Neural cell (in vitro differentiated cells): ENCODE results near the gene HOATZ. TPM values are rescaled to one million over a fixed set of nuclear protein-coding genes. Genes with fewer than 3 reads are reported as not detected.

Experiments
- H2AFZ ChIP-seq: fragments of 200-600, 300-800 bp; sonication (generic), shearing (Covaris generic); 2 replicates; pipeline ENCODE4 v1.6.0; 2014; ENCODE audit warnings: low read depth, mild to moderate bottlenecking, antibody characterized with exemption, low read length, moderate library complexity
- H3F3A ChIP-seq: fragments of 200-600 bp; shearing (Covaris generic); 2 replicates; pipeline ENCODE4 v1.6.1; 2016; ENCODE audit warnings: mild to moderate bottlenecking, moderate library complexity, mixed read lengths, antibody characterized with exemption, low read length; ENCODE audit not compliant: insufficient read depth, poor library complexity, severe bottlenecking
- H3K27ac ChIP-seq: fragments of 200-600, 300-800 bp; sonication (generic), shearing (Covaris generic); 2 replicates; pipeline ENCODE4 v1.5.1; 2014; ENCODE audit warnings: mild to moderate bottlenecking, low read length, moderate library complexity
- H3K27me3 ChIP-seq: fragments of 300-800, 200-600 bp; sonication (generic), shearing (Covaris generic); 2 replicates; pipeline ENCODE4 v1.6.0; 2014; ENCODE audit warnings: mild to moderate bottlenecking, low read depth, low read length, moderate library complexity; ENCODE audit not compliant: insufficient read depth
- H3K36me3 ChIP-seq: fragments of 300-800, 200-600 bp; sonication (generic), shearing (Covaris generic); 2 replicates; pipeline ENCODE4 v1.5.1; 2014; ENCODE audit warnings: mild to moderate bottlenecking, antibody characterized with exemption, low read length, moderate library complexity; ENCODE audit not compliant: insufficient read depth
- H3K4me2 ChIP-seq: fragments of 300-800, 200-600 bp; sonication (generic), shearing (Covaris generic); 2 replicates; pipeline ENCODE4 v1.6.0; 2014; ENCODE audit warnings: mild to moderate bottlenecking, low read length
- H3K4me3 ChIP-seq: fragments of 300-800, 200-600 bp; sonication (generic), shearing (Covaris generic); 2 replicates; pipeline ENCODE4 v1.5.1; 2014; ENCODE audit warnings: mild to moderate bottlenecking, low read length, moderate library complexity
- H3K79me2 ChIP-seq: fragments of 200-600 bp; shearing (Covaris generic); replicated peaks from 2 replicates; pipeline ENCODE4 v1.6.0; 2014; ENCODE audit warnings: mild to moderate bottlenecking, low read length, moderate library complexity; ENCODE audit not compliant: insufficient read depth
- H3K9ac ChIP-seq: fragments of 300-800, 200-600 bp; sonication (generic), shearing (Covaris generic); 2 replicates; pipeline ENCODE4 v1.6.1; 2016; ENCODE audit warnings: mild to moderate bottlenecking, low read length, mixed read lengths
- H3K9me2 ChIP-seq: fragments of 200-600 bp; shearing (Covaris generic); 2 replicates; pipeline ENCODE4 v1.6.1; 2016; ENCODE audit warnings: mild to moderate bottlenecking, low read length, mixed read lengths; ENCODE audit not compliant: insufficient read depth
- H3K9me3 ChIP-seq: fragments of 200-600, 300-800 bp; sonication (generic), shearing (Covaris generic); 2 replicates; pipeline ENCODE4 v1.6.1; 2016; ENCODE audit warnings: mild to moderate bottlenecking, mixed run types, low read length, moderate library complexity, mixed read lengths
- H4K20me1 ChIP-seq: fragments of 200-600 bp; shearing (Covaris generic); 2 replicates; pipeline ENCODE4 v1.6.1; 2016; ENCODE audit warnings: mild to moderate bottlenecking, mixed run types; ENCODE audit not compliant: insufficient read depth
- EP300 ChIP-seq: fragments of 450-650 bp; conservative IDR thresholded peaks from 2 replicates; pipeline ENCODE4 v1.6.1; 2014; ENCODE audit warnings: antibody characterized with exemption, mild to moderate bottlenecking, moderate library complexity; ENCODE audit not compliant: poor library complexity, severe bottlenecking
- EZH2 ChIP-seq: fragments of 200-600, 300-800 bp; shearing (Covaris generic), sonication (generic); IDR thresholded peaks from 2 replicates; pipeline ENCODE4 v1.6.1; 2014; ENCODE audit warnings: antibody characterized with exemption, low read length, borderline replicate concordance, mild to moderate bottlenecking; ENCODE audit not compliant: insufficient read depth, poor library complexity, severe bottlenecking
- MXI1 ChIP-seq: fragments of 450-650 bp; conservative IDR thresholded peaks from 2 replicates; pipeline ENCODE4 v1.6.1; 2014; ENCODE audit warnings: antibody characterized with exemption, mild to moderate bottlenecking; ENCODE audit not compliant: poor library complexity, severe bottlenecking
- POLR2AphosphoS5 ChIP-seq: IDR thresholded peaks from 2 replicates; pipeline ENCODE4 v1.6.1; 2012
- RAD21 ChIP-seq: fragments of 450-650 bp; conservative IDR thresholded peaks from 2 replicates; pipeline ENCODE4 v1.6.1; 2014; ENCODE audit warnings: antibody characterized with exemption, mild to moderate bottlenecking, moderate library complexity
- SMC3 ChIP-seq: fragments of 450-650 bp; conservative IDR thresholded peaks from 2 replicates; pipeline ENCODE4 v1.6.1; 2014; ENCODE audit warnings: antibody characterized with exemption, mild to moderate bottlenecking, moderate library complexity; ENCODE audit not compliant: poor library complexity
- TAF1 ChIP-seq: IDR thresholded peaks from 2 replicates; pipeline ENCODE4 v1.6.1; 2012; ENCODE audit warnings: low read depth
- polyA plus RNA-seq: library from polyadenylated mRNA; depleted of rRNA; stranded (reverse); fragments of >200 nt; gene quantifications from 2 replicates; pipeline ENCODE4 v1.2.3, GENCODE V29; 2014
- TF ChIP-seq, protein P1 (sequence below): fragments of 450-650 bp; IDR thresholded peaks from 2 replicates; pipeline ENCODE4 v1.5.1; 2014; ENCODE audit warnings: antibody characterized with exemption, mild to moderate bottlenecking, moderate library complexity; ENCODE audit not compliant: poor library complexity, severe bottlenecking
- TF ChIP-seq, protein P2 (sequence below): IDR thresholded peaks from 2 replicates; pipeline ENCODE4 v1.6.1; 2012; ENCODE audit warnings: borderline replicate concordance

HOATZ gene
- polyA plus RNA-seq, 1 donor from 2014 or later: not detected

DNA sequence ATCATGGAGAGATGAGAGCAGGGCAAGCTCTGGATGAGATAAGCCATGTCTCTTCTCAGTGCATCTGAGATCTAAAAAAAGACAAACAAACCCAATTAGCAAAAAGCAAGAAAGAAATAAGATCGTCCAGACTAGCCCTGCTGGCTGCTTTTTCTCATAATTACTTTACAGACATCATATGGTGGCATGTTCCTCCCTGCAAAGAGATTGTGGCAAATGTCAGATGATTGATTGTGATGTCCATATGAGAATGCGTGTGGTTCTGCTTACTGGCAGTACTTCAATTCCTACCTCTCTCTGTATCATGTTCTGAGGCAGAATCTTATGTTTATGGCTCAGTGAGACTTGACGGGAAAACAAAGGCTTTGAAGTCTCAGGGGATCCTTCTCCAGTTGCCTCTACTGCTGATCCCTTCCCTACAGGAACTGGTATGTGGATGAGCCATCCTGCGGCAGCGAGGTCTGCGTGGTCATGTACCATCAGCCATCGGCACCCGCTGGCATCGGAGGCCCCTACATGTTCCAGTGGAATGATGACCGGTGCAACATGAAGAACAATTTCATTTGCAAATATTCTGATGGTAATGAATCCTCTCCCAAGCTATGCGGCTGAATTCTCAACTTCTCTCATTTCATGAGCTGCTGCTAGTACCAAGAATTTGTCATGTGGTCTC is 34.8 kb downstream of the HOATZ start:
- no peak overlapping the region for H3K4me2 ChIP-seq
- H3K9me2 ChIP-seq: no peaks in the 10 kb centered on the region
- H3F3A ChIP-seq: no peaks in the 10 kb centered on the region
- H3K79me2 ChIP-seq: no peaks in the 10 kb centered on the region
- no peak overlapping the region for H2AFZ ChIP-seq
- no peak overlapping the region for H3K9ac ChIP-seq
- H3K4me3 ChIP-seq: no peak overlapping the region
- no peak overlapping the region for H3K27ac ChIP-seq
- no peaks in the 10 kb centered on the region for H3K36me3 ChIP-seq
- H3K9me3 ChIP-seq: no peaks in the 10 kb centered on the region
- TF ChIP-seq SMC3: no peak
- TF ChIP-seq EP300: peak; percentile 14
- H4K20me1 ChIP-seq: no peaks in the 10 kb centered on the region
- H3K27me3 ChIP-seq: no peaks in the 10 kb centered on the region

DNA sequence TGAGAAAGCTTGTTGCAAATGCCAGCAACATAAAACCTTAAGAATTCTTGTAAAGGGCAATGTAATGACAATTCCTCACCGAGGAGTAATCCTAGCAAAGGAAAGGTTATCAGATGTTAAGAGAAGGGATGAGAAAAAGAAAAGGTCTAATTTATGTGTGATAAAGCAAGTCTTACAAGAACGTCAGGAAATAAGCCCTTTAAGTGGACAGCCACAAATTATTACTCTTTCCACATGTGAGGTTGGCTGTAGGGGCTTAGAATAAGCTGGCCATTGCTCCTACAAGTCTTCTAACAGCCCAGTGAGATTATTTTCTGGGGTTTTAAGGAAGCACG is 35.3 kb downstream of the HOATZ start:
- no peak overlapping the region for H2AFZ ChIP-seq
- H3K9me3 ChIP-seq: no peaks in the 10 kb centered on the region
- TF ChIP-seq, protein P1, sequence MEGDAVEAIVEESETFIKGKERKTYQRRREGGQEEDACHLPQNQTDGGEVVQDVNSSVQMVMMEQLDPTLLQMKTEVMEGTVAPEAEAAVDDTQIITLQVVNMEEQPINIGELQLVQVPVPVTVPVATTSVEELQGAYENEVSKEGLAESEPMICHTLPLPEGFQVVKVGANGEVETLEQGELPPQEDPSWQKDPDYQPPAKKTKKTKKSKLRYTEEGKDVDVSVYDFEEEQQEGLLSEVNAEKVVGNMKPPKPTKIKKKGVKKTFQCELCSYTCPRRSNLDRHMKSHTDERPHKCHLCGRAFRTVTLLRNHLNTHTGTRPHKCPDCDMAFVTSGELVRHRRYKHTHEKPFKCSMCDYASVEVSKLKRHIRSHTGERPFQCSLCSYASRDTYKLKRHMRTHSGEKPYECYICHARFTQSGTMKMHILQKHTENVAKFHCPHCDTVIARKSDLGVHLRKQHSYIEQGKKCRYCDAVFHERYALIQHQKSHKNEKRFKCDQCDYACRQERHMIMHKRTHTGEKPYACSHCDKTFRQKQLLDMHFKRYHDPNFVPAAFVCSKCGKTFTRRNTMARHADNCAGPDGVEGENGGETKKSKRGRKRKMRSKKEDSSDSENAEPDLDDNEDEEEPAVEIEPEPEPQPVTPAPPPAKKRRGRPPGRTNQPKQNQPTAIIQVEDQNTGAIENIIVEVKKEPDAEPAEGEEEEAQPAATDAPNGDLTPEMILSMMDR: no peak
- no peak for TF ChIP-seq POLR2AphosphoS5
- no peak for TF ChIP-seq EP300
- TF ChIP-seq MXI1: no peak
- no peak for TF ChIP-seq TAF1
- TF ChIP-seq SMC3: no peak
- TF ChIP-seq, protein P2, sequence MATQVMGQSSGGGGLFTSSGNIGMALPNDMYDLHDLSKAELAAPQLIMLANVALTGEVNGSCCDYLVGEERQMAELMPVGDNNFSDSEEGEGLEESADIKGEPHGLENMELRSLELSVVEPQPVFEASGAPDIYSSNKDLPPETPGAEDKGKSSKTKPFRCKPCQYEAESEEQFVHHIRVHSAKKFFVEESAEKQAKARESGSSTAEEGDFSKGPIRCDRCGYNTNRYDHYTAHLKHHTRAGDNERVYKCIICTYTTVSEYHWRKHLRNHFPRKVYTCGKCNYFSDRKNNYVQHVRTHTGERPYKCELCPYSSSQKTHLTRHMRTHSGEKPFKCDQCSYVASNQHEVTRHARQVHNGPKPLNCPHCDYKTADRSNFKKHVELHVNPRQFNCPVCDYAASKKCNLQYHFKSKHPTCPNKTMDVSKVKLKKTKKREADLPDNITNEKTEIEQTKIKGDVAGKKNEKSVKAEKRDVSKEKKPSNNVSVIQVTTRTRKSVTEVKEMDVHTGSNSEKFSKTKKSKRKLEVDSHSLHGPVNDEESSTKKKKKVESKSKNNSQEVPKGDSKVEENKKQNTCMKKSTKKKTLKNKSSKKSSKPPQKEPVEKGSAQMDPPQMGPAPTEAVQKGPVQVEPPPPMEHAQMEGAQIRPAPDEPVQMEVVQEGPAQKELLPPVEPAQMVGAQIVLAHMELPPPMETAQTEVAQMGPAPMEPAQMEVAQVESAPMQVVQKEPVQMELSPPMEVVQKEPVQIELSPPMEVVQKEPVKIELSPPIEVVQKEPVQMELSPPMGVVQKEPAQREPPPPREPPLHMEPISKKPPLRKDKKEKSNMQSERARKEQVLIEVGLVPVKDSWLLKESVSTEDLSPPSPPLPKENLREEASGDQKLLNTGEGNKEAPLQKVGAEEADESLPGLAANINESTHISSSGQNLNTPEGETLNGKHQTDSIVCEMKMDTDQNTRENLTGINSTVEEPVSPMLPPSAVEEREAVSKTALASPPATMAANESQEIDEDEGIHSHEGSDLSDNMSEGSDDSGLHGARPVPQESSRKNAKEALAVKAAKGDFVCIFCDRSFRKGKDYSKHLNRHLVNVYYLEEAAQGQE: no peak
- no peak for TF ChIP-seq EZH2
- TF ChIP-seq RAD21: no peak
- H3K27ac ChIP-seq: no peak overlapping the region
- H3F3A ChIP-seq: no peaks in the 10 kb centered on the region
- no peaks in the 10 kb centered on the region for H3K27me3 ChIP-seq
- H3K4me3 ChIP-seq: no peak overlapping the region
- H3K4me2 ChIP-seq: no peak overlapping the region
- no peaks in the 10 kb centered on the region for H3K79me2 ChIP-seq
- H3K9ac ChIP-seq: no peak overlapping the region
- H3K36me3 ChIP-seq: no peaks in the 10 kb centered on the region
- H4K20me1 ChIP-seq: no peaks in the 10 kb centered on the region
- no peaks in the 10 kb centered on the region for H3K9me2 ChIP-seq

DNA sequence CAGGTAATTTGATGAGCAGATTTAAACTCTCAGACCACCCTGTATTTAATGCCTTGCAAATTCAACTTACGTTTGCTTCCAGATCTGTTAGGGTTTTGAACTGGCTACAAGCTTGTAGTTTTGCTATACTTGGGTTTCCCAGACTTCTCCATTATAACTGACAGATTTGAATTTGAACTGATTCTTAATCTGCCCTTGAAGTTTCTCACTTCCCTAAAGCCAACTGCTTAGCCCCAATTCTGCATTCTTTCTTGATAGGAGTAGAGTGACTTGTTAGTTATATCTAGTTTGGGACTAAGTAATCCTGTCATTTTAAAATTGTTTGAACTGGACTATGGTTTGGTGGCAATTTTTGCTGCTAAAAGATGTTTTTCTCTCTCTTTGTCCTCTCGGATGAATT is 35.7 kb downstream of the HOATZ start:
- H3K36me3 ChIP-seq: no peaks in the 10 kb centered on the region

More for the DNA sequence above, 35.7 kb downstream of the HOATZ start:
- H4K20me1 ChIP-seq: no peaks in the 10 kb centered on the region
- H3K27ac ChIP-seq: no peak overlapping the region
- no peak overlapping the region for H3K4me2 ChIP-seq
- H3K4me3 ChIP-seq: no peak overlapping the region
- TF ChIP-seq TAF1 (no peak), RAD21 (no peak), SMC3 (no peak), EZH2 (no peak), EP300 (no peak), MXI1 (no peak), POLR2AphosphoS5 (no peak)
- TF ChIP-seq, protein P1: no peak
- TF ChIP-seq, protein P2: no peak
- H3K79me2 ChIP-seq: no peaks in the 10 kb centered on the region
- no peak overlapping the region for H3K9ac ChIP-seq
- H3K9me2 ChIP-seq: no peaks in the 10 kb centered on the region
- no peak overlapping the region for H2AFZ ChIP-seq
- no peaks in the 10 kb centered on the region for H3K27me3 ChIP-seq
- no peaks in the 10 kb centered on the region for H3K9me3 ChIP-seq
- no peaks in the 10 kb centered on the region for H3F3A ChIP-seq
